ENCODE measurements around the gene EPOP. TPM values are rescaled to one million over a fixed set of nuclear protein-coding genes. Genes with fewer than 3 reads are reported as not detected.

The EPOP gene
- total RNA-seq, 1 experiment from 2014 or later = 12.3 TPM

- TF ChIP-seq ESRRA (CRISPR knock-in tag; IDR thresholded peaks at IDR 0.05; ENCODE audit: borderline replicate concordance) = no peak
- TF ChIP-seq MXD4 (CRISPR knock-in tag; IDR thresholded peaks at IDR 0.05; ENCODE audit: borderline replicate concordance) = no peak
- TF ChIP-seq ELF4 (CRISPR knock-in tag; IDR thresholded peaks at IDR 0.05; ENCODE audit: low read depth) = no peak
- TF ChIP-seq, protein P1, sequence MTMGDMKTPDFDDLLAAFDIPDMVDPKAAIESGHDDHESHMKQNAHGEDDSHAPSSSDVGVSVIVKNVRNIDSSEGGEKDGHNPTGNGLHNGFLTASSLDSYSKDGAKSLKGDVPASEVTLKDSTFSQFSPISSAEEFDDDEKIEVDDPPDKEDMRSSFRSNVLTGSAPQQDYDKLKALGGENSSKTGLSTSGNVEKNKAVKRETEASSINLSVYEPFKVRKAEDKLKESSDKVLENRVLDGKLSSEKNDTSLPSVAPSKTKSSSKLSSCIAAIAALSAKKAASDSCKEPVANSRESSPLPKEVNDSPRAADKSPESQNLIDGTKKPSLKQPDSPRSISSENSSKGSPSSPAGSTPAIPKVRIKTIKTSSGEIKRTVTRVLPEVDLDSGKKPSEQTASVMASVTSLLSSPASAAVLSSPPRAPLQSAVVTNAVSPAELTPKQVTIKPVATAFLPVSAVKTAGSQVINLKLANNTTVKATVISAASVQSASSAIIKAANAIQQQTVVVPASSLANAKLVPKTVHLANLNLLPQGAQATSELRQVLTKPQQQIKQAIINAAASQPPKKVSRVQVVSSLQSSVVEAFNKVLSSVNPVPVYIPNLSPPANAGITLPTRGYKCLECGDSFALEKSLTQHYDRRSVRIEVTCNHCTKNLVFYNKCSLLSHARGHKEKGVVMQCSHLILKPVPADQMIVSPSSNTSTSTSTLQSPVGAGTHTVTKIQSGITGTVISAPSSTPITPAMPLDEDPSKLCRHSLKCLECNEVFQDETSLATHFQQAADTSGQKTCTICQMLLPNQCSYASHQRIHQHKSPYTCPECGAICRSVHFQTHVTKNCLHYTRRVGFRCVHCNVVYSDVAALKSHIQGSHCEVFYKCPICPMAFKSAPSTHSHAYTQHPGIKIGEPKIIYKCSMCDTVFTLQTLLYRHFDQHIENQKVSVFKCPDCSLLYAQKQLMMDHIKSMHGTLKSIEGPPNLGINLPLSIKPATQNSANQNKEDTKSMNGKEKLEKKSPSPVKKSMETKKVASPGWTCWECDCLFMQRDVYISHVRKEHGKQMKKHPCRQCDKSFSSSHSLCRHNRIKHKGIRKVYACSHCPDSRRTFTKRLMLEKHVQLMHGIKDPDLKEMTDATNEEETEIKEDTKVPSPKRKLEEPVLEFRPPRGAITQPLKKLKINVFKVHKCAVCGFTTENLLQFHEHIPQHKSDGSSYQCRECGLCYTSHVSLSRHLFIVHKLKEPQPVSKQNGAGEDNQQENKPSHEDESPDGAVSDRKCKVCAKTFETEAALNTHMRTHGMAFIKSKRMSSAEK (CRISPR knock-in tag; IDR thresholded peaks at IDR 0.05; ENCODE audit: borderline replicate concordance) = no peak
- no peak for TF ChIP-seq SMAD4 (CRISPR knock-in tag; IDR thresholded peaks at IDR 0.05)
- no peak for TF ChIP-seq IRF2 (CRISPR knock-in tag; IDR thresholded peaks at IDR 0.05; ENCODE audit: borderline replicate concordance, low read depth)
- no peak for TF ChIP-seq SMAD3 (CRISPR knock-in tag; IDR thresholded peaks at IDR 0.05; ENCODE audit: borderline replicate concordance)
- no peak for TF ChIP-seq NR1H2 (CRISPR knock-in tag; IDR thresholded peaks at IDR 0.05)
- TF ChIP-seq TEAD1 (CRISPR knock-in tag; IDR thresholded peaks at IDR 0.05) = no peak
- TF ChIP-seq ZNF396 (CRISPR knock-in tag; IDR thresholded peaks at IDR 0.05; ENCODE audit: borderline replicate concordance) = no peak
- TF ChIP-seq PRDM15 (CRISPR knock-in tag; IDR thresholded peaks at IDR 0.05) = no peak
These were observed 41.7 kb upstream of the EPOP start (continued) for GRCh38 chr17:38716368-38717005.

DNA sequence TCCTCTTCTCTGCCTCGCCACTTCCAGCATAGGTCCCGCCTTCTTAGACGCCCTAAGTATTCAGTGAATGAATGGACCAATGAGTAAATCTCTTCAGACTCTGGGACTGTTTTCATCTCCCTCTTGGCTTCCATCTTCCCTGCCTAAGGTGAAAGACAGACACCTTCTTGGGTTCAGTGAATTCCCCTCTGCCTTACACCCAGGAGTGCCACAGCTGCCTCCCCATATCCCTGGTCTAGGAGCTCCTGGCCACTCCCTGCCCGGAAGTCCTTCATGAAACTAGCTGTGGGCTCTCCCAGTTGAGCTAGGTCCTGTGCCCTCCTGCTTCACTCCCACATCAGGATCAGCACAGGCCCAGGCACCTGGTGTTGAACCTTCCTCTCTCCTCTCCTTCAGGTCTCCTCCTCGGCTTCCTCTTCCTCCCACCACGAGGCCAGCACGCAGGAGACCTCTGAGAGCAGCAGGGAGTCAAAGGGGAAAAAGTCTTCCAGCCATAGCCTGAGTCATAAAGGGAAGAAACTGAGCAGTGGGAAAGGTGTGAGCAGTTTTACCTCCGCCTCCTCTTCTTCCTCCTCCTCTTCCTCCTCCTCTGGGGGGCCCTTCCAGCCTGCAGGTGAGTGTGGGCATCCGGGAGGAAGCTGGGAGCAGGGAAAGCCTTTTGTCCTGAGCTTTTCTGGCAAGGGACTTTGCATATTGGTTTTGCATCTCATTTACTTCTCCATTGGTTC, 40.6 kb upstream of the EPOP start:
- DNase-seq (ENCODE audit: low spot score) (no peak), ATAC-seq (no peak)
- CTCF ChIA-PET = interaction anchor here (0.6 to 3.0 kb wide), 12 partner anchors 9 to 449 kb away, joined by 3 to 24 read pairs (median 6); partner anchors contain the start of gene CISD3
- no peaks in the 10 kb centered on the region for H3K36me3 Mint-ChIP-seq
- no peaks in the 10 kb centered on the region for H3K9me3 Mint-ChIP-seq
- H3K27me3 Mint-ChIP-seq (ENCODE audit: low read depth) = peaks cover 5% of the 10 kb centered on the region; the same call in 1 of the 2 replicates
- TF ChIP-seq ETV6 (CRISPR knock-in tag; IDR thresholded peaks at IDR 0.05) (peak; percentile 62), ZNF263 (CRISPR knock-in tag; IDR thresholded peaks at IDR 0.05; ENCODE audit: low read depth) (peak; percentile 71; the same call in 1 of the 2 replicates), SP1 (CRISPR knock-in tag; conservative IDR thresholded peaks at IDR 0.05) (peak; percentile 54), TCF7 (CRISPR knock-in tag; IDR thresholded peaks at IDR 0.05; ENCODE audit: low read depth) (no peak)
- H3K4me3 Mint-ChIP-seq = no peak overlapping the region
- POLR2A ChIA-PET = interaction anchor here (1.0 to 2.4 kb wide), 2 partner anchors 10 to 15 kb away, joined by 4 to 15 read pairs; partner anchors contain the start of genes CISD3 and MLLT6
- peak overlapping the region; percentile 41; the same call in 1 of the 2 replicates for H3K27ac Mint-ChIP-seq
- H3K4me1 Mint-ChIP-seq = peaks cover 59% of the 10 kb centered on the region
